ENCODE data around the gene OGA.

GRCh38 chr10:101859530-101859929 is 41.3 kb upstream of the OGA start:
- TF ChIP-seq POLR2AphosphoS5 (IDR thresholded peaks at IDR 0.05; ENCODE audit: low read depth, low read length) = no peak
- no peak for TF ChIP-seq TAF1 (IDR thresholded peaks at IDR 0.05; ENCODE audit: low read depth, low read length)
- no peak for TF ChIP-seq POLR2A (IDR thresholded peaks at IDR 0.05; ENCODE audit: low read depth, low read length)
- no peak for TF ChIP-seq PAX5 (IDR thresholded peaks at IDR 0.05; ENCODE audit: insufficient read depth, low read length, severe bottlenecking)
- no peak for TF ChIP-seq SPI1 (IDR thresholded peaks at IDR 0.05; ENCODE audit: low read depth, low read length)

All from GM12891 (cell line).